Natural killer cell (primary cell): ENCODE results near the gene C2orf15. TPM values are rescaled to one million over a fixed set of nuclear protein-coding genes. Genes with fewer than 3 reads are reported as not detected.

Experiments
- ATAC-seq, 3 donors: fragments of 150-1000 bp in 2 of 3; fragments of 200-7000 bp in 1 of 3; cut with Tn5 transposase; 1 replicate in 1 of 3; 2 replicates in 2 of 3; pipeline ENCODE4 v1.10.0; 2021; ENCODE audit warnings: mild to moderate bottlenecking in 2 of 3, moderate library complexity in 2 of 3
- DNase-seq, 2 donors: peaks; one replicate each; pipeline versions ENCODE4 v3.0.0 to v3.0.0-alpha.2; 2013 to 2021; ENCODE audit warnings: mixed read lengths in 1 of 2
- H3K27ac ChIP-seq: one replicate; pipeline ENCODE4 v1.5.1; 2013; ENCODE audit warnings: mild to moderate bottlenecking, low read length
- H3K27me3 ChIP-seq: one replicate; pipeline ENCODE4 v1.6.1; 2013; ENCODE audit warnings: low read length; ENCODE audit not compliant: control insufficient read depth, insufficient read depth
- H3K36me3 ChIP-seq: one replicate; pipeline ENCODE4 v1.6.1; 2013; ENCODE audit warnings: low read length; ENCODE audit not compliant: control insufficient read depth, insufficient read depth
- H3K4me1 ChIP-seq: one replicate; pipeline ENCODE4 v1.6.1; 2013; ENCODE audit warnings: low read length; ENCODE audit not compliant: control insufficient read depth, insufficient read depth
- H3K4me3 ChIP-seq: one replicate; pipeline ENCODE4 v1.5.1; 2013; ENCODE audit warnings: low read length
- H3K9me3 ChIP-seq: one replicate; pipeline ENCODE4 v1.6.1; 2013; ENCODE audit warnings: low read length; ENCODE audit not compliant: control insufficient read depth, insufficient read depth
- H3K27ac Mint-ChIP-seq, 2 donors: one replicate each; pipeline ENCODE4 v1.8.0; 2022; ENCODE audit warnings: mild to moderate bottlenecking in 2 of 2, mixed read lengths in 2 of 2, moderate library complexity in 1 of 2
- H3K27me3 Mint-ChIP-seq, 2 donors: one replicate each; pipeline ENCODE4 v1.8.0; 2022; ENCODE audit warnings: low read depth in 2 of 2, mixed read lengths in 2 of 2
- H3K36me3 Mint-ChIP-seq: one replicate; pipeline ENCODE4 v1.8.0; 2022; ENCODE audit warnings: mixed read lengths
- H3K4me1 Mint-ChIP-seq, 2 donors: one replicate each; pipeline ENCODE4 v1.8.0; 2022; ENCODE audit warnings: mixed read lengths in 2 of 2
- H3K4me3 Mint-ChIP-seq: one replicate; pipeline ENCODE4 v1.8.0; 2022; ENCODE audit warnings: mild to moderate bottlenecking, moderate library complexity, mixed read lengths
- H3K9me3 Mint-ChIP-seq, 2 donors: one replicate each; pipeline ENCODE4 v1.8.0; 2022; ENCODE audit warnings: mixed read lengths in 2 of 2
- WGBS: methylation state at CpG from one replicate; pipeline ENCODE4 v1.1.7; 2013; ENCODE audit warnings: missing lambda C conversion rate; ENCODE audit not compliant: insufficient coverage; 5-methylcytosine and 5-hydroxymethylcytosine counted together
- intact Hi-C: fragments of 100-400 bp; cut with micrococcal nuclease; formaldehyde crosslinking; loops from one replicate; pipeline ENCODE4 v1.14.2; 2022
- total RNA-seq, 4 donors: library from RNA; stranded (reverse); fragments of 120-200 nt in 1 of 4; gene quantifications; one replicate each; pipeline versions ENCODE4 v1.2.3 to v1.2.4, GENCODE V29; 2013 to 2022
- TF ChIP-seq, protein P1 (sequence below): fragments of 200-600 bp; IDR thresholded peaks from one replicate; pipeline ENCODE4 v1.8.0; 2022; ENCODE audit warnings: antibody characterized with exemption

C2orf15 gene
- total RNA-seq, 3 donors from 2014 or later (not counting 1 experiment from before 2014, with no cell fraction given) = 1.3 to 2.6 (median 1.9) TPM

DNA sequence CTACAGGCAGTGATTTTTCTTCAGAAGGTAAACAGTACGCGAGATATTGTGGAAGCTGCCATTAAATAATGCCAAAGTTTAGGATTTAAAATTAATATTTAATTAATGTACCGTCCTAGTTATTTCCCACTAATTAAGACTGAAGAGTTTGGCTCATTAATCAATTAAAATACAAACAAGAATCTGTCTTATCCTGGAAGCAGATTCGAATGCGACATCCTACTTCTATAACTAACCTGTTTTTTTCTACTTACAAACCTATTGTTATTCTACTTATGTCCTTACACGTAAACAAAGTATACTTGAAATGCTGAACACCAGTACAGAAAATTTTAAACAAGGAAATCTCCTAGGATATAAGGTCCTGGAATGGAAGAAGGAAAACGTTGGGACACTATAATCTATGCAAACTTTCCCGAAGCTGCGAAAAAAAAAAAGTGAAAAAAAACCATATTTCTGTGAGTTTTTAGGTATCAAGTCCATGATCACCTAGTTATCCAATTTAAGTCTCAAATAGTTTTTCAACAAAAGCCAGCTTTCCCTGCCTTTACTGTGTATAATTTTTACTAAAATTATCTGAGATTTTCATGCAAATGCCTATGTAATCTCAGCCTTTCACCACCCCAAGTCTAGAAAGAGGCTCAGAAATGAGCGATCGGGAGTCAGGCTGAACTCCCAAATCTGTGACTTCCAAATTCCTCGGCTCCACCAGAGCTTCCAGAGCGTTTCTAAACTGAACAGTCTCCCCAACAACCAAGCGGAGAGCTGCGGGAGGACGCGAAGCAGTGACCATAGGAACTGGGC, 1.2 kb upstream of the C2orf15 start:
- H3K27ac Mint-ChIP-seq = peak overlapping the region; percentile 96 to 100
- Histone ChIP-seq H3K4me3 (peak overlapping the region; percentile 96), H3K27ac (peak overlapping the region; percentile 95), H3K36me3 (no peaks in the 10 kb centered on the region), H3K4me1 (peaks cover 10% of the 10 kb centered on the region), H3K9me3 (no peaks in the 10 kb centered on the region), H3K27me3 (no peaks in the 10 kb centered on the region)
- peak overlapping the region; percentile 97 for H3K4me3 Mint-ChIP-seq
- H3K36me3 Mint-ChIP-seq = no peaks in the 10 kb centered on the region
- H3K27me3 Mint-ChIP-seq = no peaks in the 10 kb centered on the region
- intact Hi-C loops = no loop called here
- 25% methylated on average over 13 of the region's 17 CpGs for WGBS
- TF ChIP-seq, protein P1, sequence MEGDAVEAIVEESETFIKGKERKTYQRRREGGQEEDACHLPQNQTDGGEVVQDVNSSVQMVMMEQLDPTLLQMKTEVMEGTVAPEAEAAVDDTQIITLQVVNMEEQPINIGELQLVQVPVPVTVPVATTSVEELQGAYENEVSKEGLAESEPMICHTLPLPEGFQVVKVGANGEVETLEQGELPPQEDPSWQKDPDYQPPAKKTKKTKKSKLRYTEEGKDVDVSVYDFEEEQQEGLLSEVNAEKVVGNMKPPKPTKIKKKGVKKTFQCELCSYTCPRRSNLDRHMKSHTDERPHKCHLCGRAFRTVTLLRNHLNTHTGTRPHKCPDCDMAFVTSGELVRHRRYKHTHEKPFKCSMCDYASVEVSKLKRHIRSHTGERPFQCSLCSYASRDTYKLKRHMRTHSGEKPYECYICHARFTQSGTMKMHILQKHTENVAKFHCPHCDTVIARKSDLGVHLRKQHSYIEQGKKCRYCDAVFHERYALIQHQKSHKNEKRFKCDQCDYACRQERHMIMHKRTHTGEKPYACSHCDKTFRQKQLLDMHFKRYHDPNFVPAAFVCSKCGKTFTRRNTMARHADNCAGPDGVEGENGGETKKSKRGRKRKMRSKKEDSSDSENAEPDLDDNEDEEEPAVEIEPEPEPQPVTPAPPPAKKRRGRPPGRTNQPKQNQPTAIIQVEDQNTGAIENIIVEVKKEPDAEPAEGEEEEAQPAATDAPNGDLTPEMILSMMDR = no peak
- H3K9me3 Mint-ChIP-seq = no peaks in the 10 kb centered on the region
- peaks cover 23 to 25% of the 10 kb centered on the region in 2 donors for H3K4me1 Mint-ChIP-seq
- DNase-seq = no peak
- ATAC-seq = no peak

DNA sequence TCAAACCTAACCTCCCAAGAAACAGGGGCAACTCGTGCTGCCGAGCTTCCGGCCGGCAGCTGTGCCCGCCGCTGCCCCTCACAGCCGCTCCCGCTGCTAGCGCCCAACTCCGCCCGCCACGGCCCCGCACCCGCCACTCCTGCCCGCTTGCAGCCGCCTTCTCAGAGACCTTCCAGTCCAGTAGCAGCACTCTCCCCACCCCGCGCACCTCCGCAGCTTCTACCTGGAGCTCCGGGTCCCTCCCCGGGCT, 722 bp upstream of the C2orf15 start:
- intact Hi-C loops = loop anchor here (1.0 kb wide), 3 partner anchors 14 to 349 kb away; partner anchors contain the start of genes LIPT1, MITD1, MRPL30 and TSGA10
- ATAC-seq = peak; percentile 31 to 46 (median 34)
- no peak for DNase-seq

DNA sequence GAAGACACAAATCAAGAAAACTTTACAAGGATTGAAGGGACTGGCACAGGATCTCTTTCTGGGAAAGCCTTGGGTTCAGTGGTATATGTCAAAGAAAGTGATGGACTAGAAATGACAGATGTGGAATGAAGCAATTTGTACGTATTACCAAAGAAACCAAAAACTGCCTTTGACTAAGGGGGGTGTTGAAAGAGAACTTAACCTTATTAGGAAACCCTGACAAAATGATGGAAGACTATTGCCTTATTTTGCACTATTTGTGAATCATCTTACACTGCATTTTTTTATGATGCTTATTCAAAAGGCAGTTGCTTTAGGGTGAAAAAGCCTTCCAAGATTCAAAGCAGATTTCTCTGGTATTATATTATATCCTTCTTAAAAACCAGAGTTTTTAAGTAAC, 9.2 kb downstream of the C2orf15 start:
- no peaks in the 10 kb centered on the region for H3K9me3 ChIP-seq
- WGBS = 100% methylated on average over 1 of the region's 1 CpG
- Mint-ChIP-seq H3K27ac (no peak overlapping the region), H3K27me3 (no peaks in the 10 kb centered on the region), H3K9me3 (no peaks in the 10 kb centered on the region), H3K36me3 (no peaks in the 10 kb centered on the region), H3K4me3 (no peak overlapping the region), H3K4me1 (peaks cover 0 to 20% of the 10 kb centered on the region in 2 donors)
- no peak overlapping the region for H3K4me3 ChIP-seq
- TF ChIP-seq, protein P1 = no peak
- DNase-seq (no peak), ATAC-seq (no peak)
- H3K36me3 ChIP-seq = no peaks in the 10 kb centered on the region
- H3K27ac ChIP-seq = no peak overlapping the region
- H3K4me1 ChIP-seq = peaks cover 11% of the 10 kb centered on the region
- intact Hi-C loops = no loop called here
- no peaks in the 10 kb centered on the region for H3K27me3 ChIP-seq

More for the DNA sequence above, 722 bp upstream of the C2orf15 start:
- peaks cover 9% of the 10 kb centered on the region for H3K4me1 ChIP-seq
- H3K27ac Mint-ChIP-seq = peak overlapping the region; percentile 96 to 100
- H3K27me3 ChIP-seq = no peaks in the 10 kb centered on the region
- H3K9me3 Mint-ChIP-seq = no peaks in the 10 kb centered on the region
- H3K27me3 Mint-ChIP-seq = no peaks in the 10 kb centered on the region
- H3K4me3 Mint-ChIP-seq = peak overlapping the region; percentile 97
- TF ChIP-seq, protein P1 = no peak
- H3K9me3 ChIP-seq = no peaks in the 10 kb centered on the region
- H3K36me3 ChIP-seq = no peaks in the 10 kb centered on the region
- H3K27ac ChIP-seq = peak overlapping the region; percentile 95
- peak overlapping the region; percentile 96 for H3K4me3 ChIP-seq
- 0% methylated on average over 21 of the region's 21 CpGs for whole genome bisulfite sequencing
- peaks cover 23 to 25% of the 10 kb centered on the region in 2 donors for H3K4me1 Mint-ChIP-seq
- H3K36me3 Mint-ChIP-seq = no peaks in the 10 kb centered on the region
